GM20431 (cell line): Measurements from ENCODE around the gene PTPN2.

ENCODE experiments used
- in situ Hi-C: fragments of 300-500 bp; cut with MseI, MboI; formaldehyde crosslinking; loops from one replicate; pipeline ENCODE4 v1.15.0; 2020; ENCODE audit warnings: low sequenced_read_pairs; ENCODE audit not compliant: unreplicated experiment

PTPN2 gene

DNA sequence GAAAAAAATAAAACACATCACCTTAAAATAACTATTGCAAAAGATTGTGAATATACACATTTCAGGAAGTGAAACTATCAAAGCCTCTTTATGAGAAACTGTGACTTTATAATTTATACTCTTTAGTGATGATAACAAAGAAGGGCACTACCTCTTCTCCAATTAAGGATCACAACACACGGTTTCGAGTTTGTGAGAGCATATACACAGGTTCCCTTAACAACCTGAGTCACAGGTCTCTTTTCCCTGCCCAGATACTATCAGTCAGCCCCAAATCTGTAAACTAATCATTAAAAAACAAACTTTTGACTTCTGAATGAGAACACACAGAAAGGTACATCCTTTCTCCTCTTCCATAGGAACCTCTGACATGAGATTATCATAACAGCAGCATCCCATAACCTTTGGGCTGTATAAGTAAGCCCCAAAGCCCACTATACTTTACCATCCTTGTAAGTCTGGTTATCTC, 44.9 kb downstream of the PTPN2 start:
- in situ Hi-C loops: no loop called here

DNA sequence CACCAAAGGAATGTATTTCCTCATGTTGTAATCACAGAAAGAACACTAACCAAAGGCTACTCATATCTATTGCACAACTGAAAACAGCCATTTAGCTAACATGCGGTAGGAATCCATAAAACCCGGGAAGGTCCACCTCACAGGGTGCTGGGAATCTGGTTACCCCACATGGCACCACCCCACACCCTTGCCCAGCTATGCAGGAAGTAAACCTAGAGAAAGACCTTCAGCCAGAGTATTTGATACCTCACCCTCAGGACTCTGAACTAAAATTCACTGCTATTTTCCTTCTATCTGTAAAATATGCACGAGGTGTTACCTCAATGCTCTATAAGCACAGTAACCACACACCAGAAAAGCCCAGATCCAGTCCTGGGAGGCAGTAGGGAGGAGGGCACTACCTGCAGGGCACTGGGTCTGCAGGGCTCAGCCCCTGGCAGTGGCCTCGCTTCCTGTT, 45.8 kb downstream of the PTPN2 start:
- in situ Hi-C loops: no loop called here

DNA sequence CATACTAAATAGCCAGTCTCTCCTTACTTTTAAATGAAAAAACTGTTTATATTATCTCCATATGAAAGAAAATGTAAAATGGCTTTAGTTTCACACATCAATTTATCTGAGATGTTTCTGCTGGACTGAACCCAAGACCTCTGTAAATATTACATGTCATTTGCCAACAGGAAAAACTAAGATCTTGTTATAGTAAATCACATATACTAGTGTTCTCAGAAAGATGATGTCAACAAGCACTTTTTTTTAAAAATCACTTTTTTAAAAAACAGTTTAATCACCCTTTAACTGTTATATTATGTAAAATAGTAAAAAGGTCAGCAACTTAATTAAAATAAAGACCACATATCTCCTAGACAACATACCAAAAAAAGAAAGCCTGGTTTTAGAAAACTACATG, 46.3 kb downstream of the PTPN2 start:
- in situ Hi-C loops: no loop called here

DNA sequence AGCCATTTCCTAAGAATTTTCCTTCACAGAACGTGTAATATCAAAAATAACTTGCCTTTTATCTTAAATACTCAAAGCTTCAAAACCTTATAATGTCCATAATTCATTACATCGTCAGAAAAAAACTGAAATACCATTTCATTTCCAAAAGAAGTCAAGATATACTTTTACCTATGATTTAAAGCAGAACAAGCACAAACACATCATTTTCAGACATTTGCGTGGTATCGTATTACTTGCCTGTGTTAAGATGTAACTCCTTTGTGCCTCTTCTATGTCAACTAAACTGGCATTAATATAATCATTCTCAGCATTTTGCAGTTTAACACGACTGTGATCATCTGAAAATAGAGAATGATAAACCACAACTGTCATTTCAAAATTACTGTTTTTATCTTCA, 47.5 kb downstream of the PTPN2 start:
- in situ Hi-C loops: no loop called here

DNA sequence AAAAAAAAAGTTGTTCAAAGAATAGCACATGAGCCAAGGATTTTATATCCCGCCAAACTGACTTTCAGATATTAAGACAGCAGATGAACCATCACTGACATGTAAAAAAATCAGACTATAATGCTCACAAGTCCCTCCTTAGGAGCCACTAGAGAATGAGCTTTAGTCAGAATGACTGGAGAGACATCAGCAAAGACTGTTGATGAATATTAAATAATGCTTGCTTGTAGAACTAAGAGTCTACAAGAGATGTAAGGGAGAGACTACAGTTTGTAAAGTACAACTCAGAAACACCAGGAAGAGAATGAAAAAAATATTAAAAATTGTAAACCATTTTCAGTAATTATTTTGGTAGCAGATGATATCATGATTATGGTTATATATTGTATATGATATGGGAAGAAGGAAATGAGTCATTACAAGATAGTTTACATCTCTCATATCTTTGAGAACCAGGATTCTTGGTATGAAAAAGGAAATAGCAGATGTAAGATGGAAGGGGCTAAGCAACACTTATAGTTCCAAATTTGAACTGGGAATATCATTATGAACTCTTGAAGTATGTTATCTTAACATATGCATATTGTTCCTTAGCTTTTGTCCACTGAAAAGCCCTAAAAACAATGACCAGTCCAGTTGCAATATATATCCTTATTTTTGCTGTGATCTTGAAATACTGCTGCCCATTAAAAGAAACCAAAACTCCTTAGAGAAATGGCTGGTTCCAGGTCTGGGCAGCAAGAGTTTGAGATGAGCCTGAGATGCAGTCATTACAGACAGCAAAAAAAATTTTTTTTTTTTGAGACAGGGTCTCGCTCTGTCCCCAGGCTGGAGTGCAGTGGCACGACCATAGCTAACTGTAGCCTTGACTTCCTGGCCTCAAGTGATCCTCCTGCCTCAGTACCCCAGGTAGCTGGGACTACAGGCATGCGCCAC, 55.7 kb downstream of the PTPN2 start:
- in situ Hi-C loops: no loop called here

DNA sequence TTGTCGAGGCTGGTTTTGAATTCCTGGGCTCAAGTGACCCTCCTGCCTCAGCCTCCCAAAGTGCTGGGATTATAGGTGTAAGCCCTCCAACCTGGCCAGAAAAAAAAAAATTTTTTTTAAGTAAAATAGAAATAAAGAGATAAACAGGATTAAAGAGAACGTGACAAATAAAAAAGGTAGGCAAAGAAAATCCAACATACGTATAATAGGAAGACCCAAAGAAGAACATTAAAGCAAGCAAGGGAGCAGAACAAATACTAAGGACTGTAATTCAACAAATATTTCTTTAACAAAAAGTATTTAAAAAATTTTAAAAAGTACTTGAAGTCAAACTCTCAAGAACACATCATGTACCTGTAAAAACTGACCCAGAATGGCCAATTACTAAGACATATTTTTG, 56.4 kb downstream of the PTPN2 start:
- in situ Hi-C loops: no loop called here

DNA sequence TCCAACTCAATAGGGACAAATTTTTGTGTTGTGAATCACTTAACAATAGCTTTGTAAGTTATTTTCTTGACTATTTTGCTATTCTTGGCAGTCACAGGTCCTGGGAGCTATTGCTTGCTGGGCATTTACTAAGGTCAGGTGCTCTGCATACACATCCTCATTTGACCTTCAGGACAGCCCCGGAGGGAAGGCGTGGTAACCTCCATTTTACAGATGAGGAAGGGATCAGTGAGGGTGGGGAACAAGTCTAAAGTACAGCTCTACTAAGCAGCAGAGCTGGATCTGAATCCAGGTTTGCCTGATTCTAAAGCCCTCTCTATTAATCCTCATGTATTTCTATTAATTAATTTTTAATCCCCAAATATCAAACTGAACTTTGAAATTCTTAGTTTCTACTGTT, 58.8 kb downstream of the PTPN2 start:
- in situ Hi-C loops: no loop called here

DNA sequence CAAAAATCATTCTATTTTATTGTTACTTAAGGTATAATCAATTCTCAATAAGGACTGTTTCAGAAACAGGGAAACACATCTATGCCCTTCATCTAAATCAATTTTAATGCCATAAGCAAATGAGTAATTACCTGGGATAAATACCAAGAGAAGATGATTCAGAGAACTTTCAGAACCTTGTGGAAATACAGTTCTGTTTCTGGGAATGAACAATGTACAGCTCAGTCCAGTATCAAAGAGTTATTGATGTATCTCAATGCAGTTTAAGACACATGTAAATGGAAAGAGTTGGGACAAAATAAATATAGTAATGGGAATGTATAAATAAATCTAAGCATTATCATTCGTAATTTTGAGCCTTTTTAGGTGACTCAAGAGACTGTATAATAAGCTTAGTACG, 60.1 kb downstream of the PTPN2 start:
- in situ Hi-C loops: no loop called here

DNA sequence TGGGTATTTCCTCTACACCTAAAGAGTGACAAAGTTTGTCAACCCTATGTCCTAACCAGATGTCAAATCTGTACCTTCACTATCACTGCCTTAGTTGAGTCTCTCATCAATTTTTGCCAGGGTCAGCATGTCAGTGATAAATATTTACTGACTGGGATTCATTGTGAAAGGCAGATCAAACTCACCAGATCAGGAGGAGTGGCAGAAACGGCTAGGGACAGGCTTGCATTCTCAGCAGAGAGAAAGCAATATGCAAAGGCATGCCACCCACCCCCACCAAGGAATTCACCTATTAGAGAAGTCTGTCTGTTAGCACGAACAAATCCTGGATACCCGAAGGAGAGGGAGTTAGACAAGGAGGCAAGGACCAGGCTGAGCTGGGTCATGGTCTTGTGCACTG, 62.6 kb downstream of the PTPN2 start:
- in situ Hi-C loops: no loop called here

DNA sequence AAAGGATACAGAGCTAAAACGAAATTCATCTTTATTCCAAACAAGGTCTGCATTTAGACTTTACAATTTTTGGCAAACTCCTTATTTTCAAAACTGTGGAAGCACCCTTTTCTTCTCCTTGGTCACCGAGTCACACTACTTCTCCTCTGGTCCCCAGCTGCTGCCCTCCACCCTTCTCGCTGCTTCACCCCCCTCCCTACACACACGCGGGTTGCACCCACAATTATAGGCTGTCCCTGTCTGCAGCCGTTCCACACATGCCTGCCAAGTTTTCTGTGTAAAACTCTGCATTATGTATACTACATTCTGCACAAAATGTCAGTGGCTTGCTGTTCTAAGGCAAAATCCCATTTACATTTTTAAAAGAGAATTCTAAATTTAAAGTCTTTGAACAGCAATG, 63.5 kb downstream of the PTPN2 start:
- in situ Hi-C loops: no loop called here

DNA sequence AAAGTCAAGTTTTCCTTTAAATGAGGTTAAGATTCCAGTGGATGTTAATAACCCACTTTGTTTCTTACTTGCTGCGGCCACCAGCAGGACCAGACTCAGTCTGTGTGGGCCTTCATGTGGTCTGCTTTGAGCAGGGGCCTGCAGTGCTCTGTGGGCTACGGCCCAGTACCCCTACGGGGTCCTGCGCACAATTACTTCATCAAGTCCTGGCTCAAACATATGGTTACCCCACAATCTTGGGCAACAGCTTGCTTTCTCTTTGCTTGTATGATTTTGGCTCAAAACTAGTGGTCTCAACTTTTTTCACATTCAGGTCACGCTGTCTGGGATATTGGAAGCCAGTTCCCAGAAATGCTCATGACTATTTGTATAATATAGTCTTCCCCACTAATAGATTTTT, 64.2 kb downstream of the PTPN2 start:
- in situ Hi-C loops: no loop called here

DNA sequence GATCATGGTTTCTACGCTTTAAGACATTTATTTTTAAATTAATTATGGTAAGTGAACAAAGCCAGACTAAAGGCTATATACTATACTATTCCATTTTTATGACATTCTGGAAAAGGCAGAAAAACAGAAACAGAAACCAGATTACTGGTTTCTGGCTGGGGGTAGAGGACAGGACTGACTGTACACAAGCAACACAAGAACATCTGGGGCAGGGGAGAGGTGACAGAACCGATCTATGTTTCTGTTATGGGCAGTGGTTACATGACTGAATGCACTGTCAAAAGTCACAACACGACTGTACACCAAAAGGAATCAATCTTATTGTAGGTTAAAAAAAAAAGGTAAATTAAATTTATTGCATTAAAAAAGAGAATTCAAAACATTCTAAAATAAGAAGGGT, 64.7 kb downstream of the PTPN2 start:
- in situ Hi-C loops: no loop called here

DNA sequence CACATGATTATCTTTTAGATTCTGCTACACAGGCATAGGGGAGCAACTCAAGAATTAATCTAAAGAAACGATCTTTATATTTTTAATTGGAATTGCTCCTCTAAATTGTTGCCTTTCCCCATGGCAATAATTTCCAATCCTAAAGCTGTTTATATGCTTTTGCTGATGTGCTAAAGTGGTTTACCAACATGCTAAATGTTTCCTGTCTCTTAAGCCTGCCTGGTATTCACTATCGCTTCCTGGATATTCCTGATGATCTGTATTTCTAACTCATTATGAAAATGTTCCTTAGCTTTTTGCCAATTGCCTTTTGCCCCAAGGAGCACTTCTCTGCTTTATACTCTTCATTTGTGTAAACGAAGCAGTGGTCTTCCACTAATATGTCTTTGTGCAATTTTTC, 65.8 kb downstream of the PTPN2 start:
- in situ Hi-C loops: no loop called here

DNA sequence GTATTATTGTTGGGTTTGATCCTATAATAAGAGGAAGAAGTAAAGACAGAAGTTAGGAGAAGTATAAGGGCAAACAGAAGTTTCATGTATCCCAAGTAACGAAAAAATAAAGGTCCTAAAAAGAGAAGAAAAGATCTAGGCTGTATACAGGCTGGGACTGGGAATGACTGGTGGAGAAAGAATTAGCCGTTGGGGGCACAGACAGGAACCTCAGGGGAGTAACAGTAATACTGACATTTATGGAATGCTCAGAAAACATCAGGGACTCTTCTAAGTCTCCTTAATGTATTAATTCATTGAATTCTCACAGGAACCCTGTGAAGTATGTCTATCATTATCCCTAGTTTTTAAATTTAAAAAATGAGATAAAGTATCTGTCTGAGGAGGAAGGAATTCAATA, 67.6 kb downstream of the PTPN2 start:
- in situ Hi-C loops: no loop called here

DNA sequence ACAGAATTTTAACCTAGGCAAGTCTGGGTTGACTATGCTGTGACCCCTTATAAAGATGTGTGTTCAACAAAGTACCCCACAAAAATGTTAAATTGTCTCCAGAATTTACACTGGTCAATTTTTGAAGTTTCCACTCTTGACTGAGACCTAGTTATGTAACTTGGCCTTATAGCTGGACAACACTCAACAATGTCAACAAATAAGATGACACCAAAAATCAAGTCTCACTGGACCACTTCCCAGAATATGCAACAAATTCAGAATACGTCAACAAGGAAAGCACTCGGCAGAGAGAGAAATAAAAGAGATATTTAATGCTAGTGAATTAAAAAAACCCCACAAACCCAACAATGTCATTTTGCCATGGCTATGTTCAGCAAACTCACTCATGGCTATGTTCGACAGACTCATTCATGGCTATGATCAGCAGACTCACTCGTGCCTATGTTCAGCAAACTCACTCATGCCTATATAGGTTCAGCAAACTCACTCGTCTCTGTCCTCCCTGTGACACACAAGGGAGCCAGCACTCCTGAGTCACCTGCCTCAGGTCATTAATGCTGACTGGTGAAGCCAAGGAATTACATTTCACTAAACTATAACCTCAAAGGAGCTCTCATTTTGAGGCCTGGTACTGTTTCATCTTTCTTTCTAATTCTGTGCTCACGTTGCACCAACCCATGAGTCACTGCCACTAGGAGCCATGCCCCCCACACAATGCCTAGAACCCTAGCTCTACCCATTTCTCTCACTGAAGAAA, 72.7 kb downstream of the PTPN2 start:
- in situ Hi-C loops: no loop called here

DNA sequence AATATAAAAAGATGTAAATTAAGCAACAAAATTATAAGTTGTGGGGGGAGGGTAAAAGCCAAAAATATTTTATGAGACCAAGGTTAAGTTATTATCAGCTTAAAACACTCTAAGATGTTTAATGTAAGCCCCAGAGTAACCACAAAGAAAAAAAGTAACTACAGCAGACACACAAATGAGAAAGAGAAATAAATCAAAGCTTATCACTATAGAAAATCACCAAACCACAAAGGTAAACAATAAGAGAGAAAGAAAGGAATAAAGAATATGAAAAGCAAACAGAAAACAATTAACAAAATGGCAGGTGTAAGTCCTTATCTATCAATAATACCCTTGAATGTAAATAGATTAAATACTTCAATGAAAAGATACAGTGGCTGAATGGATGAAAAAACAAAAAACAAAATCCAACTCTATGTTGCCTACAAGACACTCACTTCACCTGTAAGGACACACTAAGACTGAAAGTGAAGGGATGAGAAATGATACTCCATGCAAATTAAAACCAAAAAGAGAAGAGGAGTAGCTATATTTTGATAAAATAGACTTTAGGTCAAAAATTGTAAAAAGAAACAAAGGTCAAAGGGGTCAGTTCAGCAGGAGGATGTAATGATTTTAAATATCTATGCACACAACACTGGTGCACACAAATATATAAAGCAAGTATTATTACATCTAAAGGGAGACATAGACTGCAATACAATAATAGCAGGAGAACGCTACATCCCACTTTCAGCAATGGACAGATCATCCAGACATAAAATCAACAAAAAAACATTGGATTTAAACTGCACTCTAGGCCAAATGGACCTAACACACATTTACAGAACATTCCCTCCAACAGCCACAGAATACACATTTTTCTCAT, 80.7 kb downstream of the PTPN2 start:
- in situ Hi-C loops: no loop called here

DNA sequence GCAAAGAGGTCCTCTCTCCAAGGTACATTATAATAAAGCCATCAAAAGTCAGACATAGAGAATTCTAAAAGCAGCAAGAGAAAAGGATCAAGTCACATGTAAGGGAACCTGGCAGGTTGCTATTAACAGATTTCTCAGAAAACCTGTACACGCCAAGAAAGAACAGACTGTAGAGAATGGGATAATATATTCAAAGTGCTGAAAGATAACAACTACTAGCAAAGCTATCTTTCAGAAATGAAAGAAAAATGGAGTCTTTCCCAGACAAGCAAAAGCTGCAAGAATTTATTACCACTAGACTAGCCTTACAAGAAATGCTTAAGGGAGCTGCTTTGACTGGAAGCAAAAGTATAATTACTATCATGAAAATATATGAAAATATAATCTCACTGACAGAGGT, 81.5 kb downstream of the PTPN2 start:
- in situ Hi-C loops: no loop called here

DNA sequence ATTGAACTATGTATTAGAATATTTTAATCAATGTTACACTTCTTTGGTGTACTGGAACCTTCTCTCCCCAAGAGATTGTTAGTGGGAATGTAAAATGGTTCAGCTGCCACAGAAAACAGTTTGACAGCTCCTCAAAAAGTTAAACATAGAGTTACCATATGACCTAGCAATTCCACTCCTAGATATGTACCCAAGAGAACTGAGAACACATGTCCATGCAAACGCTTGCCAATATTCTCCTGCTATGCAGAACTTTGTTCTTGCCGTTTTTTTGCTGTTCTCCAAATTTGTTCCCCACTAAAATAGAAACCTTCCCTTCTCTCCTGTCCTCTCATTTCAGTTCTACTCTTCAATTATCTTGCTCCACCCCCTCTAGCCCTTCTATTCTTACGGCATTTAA, 87.6 kb downstream of the PTPN2 start:
- in situ Hi-C loops: no loop called here

DNA sequence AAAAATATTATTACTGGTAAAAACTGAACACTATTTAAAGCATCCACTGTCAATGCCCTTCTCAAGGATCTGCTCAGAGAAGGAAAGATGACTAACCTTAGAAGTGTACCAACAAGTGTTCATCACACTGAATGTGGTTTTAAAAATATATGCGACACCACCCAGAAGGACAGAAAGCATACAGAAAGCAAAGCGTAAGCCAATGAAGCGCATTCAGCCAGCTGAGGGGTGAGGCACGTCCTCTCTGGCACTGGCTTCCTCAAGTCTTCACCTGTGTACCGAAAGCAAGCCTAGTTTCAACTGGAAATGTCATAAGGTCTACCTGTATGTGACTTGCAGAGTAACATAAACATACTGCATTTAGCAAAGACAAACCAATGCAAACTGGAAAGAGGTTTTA, 92.4 kb downstream of the PTPN2 start:
- in situ Hi-C loops: no loop called here

DNA sequence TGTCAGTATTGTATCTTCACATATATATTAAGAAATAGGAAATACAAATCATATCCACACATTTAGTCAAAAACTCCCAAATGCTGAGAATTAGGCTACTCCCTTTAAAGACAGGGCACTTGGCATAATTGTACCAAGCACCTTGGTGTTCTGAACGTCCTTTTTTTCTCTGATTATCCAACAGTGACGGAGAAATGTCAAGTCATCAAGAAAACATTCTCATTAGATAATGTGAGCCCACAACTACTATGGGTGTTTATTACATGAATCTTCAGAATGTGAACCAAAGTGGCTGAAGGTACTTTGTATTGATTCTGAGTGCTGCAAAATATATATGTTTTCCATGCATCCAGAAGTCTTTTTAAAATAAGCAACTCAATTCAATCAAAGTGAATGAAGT, 97.4 kb downstream of the PTPN2 start:
- in situ Hi-C loops: no loop called here
